DMS 273 (cell line): ENCODE data around the gene INTS1.
A peak's percentile ranks its signal among the peaks of the same experiment; 100 is the strongest.

ENCODE experiments used
- DNase-seq: peaks from one replicate; lab custom pipeline; 2025; ENCODE audit not compliant: unreplicated experiment; lab: John Stamatoyannopoulos, UW

Gene INTS1

GRCh38 chr7:1509226-1509625 is 5.0 kb upstream of the INTS1 start:
- no peak for DNase-seq

DNA sequence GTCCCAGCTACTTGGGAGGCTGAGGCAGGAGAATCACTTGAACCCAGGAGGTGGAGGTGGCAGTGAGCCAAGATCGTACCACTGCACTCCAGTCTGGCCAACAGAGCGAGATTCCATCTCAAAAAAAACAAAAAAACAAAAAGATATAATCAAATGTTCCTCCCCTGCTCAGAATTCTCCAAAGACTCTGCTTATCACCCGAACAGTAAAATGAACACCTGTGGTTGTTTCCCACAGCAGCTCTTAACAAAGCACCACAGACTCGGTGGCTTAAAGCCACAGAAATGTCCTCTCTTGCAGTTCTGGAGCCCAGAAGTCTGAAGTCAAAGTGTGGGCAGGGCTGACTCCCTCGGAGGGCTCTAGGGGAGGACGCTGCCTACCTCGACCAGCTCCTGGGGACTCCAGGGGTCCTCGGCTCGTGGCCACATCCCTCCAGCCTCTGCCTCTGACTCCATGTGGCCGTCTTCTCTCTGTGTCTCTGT is 4.1 kb upstream of the INTS1 start:
- DNase-seq: peak; percentile 67

- DNase-seq: peak; percentile 52
These were observed 1.8 kb upstream of the INTS1 start for GRCh38 chr7:1505731-1506550.

DNA sequence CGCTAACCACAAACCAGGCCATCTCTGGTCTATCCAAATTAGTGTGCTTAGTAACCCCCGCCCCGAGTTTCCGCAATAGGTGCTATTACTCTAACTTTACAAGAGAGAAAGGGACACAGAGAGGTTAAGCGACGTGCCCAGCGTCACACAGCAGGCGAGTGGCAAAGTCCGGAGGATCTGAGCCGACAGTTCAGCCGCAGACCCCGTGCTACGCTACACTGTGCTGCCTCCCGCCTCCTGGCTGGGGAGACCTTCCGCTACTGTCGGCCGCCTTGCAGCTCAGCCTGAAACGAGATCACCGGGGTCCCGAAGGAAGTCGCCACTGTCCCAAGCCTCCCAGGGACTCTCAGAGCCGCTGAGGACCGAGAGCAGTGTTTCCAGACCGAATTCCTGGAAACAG is 799 bp downstream of the INTS1 start:
- DNase-seq: peak; percentile 38

- no peak for DNase-seq
These were observed 1.3 kb downstream of the INTS1 start for GRCh38 chr7:1502845-1503244.

- no peak for DNase-seq
These were observed 2.5 kb downstream of the INTS1 start for GRCh38 chr7:1501487-1502270.

GRCh38 chr7:1500064-1500807 is 4.0 kb downstream of the INTS1 start:
- no peak for DNase-seq

DNA sequence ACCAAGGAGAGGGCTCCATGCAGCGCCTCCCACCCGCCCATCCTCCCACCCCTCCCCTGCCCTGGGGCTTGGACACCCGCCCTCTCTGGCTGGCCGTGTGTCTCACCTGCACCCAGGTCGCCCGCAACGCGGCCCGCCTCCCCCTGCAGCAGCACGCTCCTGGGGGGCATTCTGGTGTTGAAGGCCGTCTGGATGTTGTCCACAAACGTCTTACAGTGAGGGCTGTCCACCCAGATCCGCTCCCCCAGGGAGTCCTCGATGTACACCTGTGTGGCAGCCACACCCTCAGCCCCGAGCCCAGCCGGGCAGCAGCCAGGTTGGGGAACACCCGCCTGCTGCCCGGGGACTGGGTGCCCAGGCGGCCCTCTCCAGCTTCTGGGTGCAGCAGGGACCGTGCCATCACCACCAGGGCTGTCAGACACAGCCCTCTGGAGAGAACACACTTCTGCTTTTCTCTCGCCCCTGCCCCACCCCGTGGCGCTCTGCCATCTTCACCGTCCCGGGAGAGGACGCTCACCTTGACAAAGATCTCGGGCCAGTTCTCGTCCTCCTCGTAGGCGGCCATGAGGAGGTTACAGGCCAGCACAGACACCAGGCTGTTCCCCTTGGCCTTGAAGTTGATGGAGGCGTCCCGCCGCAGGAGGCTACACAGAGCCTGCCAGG is 4.7 kb downstream of the INTS1 start:
- DNase-seq: no peak

DNA sequence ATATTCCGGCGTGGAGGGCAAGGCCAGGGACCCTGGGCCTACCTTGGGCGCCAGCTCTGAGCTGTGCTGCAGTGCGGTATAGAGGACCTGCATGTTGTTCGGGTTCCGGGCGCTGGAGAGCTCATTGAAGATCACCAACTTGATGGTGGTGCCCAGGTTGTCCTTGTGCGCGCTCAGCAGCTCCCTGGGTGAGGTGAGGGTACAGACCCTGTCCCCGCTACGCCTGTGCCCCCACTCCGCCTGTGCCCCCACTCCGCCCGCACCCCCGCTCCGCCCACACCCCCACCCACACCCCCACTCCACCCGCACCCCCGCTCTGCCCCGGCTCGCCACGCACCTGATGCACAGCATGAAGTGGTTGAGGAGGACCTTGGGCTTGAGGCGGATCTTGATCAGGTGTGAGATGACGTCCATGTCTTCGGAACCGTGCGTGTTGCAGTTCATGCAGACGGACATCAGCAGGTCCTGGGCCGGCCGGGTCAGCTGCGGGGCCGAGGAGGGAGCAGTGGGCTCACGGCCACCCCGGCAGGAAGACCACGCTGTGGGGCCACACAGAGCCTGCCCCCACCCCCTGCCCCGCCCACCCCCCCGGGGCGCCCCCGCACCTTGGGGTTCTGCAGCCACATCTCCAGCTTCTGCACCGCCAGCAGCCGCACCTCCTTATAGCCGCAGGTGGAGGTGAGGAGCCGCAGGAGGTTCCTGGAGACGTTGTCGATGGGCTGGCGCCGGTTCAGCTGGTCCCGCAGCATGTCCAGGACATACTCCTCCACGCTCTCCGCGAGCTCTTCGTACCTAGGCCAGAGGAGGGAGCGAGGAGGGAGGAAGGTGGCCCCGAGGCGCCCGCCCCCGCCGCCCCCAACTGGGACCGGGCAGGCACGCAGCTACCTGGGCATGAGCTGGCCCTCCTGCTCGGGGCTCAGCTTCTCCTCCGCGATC is 5.6 kb downstream of the INTS1 start:
- no peak for DNase-seq

GRCh38 chr7:1497293-1497927 is 6.8 kb downstream of the INTS1 start:
- DNase-seq: no peak

DNA sequence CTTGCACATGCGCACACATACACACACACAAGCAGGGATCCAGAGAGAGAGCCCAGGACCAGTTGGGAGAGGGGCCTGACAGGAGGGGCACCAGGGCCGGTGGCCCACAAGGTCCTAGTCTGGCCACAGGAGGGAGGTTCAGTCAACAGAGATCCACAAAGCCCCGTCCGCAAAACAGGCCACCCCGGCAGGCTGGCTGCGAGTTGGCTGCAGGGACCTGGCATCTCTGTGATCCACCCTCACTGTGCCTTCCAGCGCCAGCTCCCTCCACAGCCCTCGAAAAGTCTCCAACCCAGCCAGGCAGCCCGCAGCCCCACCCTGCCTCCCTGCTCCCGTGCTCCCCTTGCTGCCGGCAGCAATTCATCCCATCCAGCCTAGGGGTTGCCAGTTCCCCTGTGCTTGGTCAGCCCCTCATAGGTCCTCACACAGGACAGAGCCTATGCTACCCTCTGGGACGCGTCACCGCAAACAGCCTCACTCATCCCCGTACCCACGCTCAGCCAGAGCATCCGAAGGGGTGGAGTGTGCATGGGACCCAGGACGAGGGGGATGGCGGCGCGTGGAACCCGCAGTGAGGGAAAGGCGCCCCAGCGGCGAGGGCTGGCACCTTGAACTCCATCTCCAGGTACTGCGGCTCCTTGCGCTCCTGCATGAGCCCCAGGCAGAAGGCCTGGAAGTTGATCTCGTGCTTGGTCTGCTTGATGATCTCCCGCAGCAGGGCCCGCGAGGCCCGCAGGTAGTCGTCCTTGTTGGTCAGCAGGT is 7.5 kb downstream of the INTS1 start:
- no peak for DNase-seq

DNA sequence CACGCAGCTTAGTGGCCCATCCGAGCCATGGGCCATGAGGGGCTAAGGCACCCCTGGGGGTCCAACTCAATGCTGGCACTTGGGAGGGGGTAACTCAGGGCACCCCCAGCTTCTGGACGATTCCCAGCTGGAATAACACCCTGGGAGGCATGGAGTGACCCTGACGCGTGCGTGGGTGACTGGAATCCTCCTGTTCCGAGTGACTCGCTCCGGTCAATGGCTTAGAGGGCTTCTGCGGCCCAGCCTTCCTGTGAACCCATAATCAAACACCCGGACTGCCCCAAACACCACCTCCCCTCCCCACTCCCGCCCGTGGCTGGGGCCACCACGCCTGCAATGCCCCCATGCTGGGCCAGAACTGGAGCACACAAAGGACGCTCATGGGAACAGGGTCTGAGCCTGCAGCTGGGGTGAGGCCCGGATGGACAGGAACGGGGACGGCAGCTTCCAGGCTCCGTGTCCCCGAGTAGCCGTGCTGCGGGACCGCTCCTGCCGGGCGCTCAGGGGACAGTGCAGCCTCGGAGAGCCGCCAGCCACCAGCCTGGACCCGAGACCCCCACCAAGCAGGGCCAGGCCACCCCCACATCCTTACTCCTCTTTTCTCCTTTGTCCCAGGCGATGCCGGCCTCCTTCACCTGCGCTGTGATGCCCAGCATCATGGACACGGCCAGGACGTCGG is 8.5 kb downstream of the INTS1 start:
- no peak for DNase-seq

GRCh38 chr7:1494866-1495563 is 9.2 kb downstream of the INTS1 start:
- DNase-seq: no peak

DNA sequence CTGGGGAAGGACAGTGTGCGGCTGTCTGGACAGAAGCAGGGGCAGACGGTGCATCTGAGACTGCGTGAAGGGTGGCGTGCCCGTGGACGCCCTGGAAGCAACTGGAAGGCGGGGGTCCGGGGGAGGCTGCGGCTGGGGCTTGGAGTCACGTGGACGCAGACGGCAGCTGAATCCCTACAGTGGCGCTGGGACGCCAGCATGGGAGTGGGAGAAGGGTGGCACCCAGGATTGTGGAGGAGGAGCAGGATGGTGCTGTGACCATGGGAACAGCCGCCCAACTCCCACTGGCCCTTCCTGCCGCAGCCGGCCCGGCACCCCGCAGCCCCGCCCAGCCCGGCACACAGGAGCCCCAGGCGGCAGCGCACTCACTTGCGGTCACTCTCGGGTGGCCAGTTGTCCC is 9.7 kb downstream of the INTS1 start:
- DNase-seq: no peak

DNA sequence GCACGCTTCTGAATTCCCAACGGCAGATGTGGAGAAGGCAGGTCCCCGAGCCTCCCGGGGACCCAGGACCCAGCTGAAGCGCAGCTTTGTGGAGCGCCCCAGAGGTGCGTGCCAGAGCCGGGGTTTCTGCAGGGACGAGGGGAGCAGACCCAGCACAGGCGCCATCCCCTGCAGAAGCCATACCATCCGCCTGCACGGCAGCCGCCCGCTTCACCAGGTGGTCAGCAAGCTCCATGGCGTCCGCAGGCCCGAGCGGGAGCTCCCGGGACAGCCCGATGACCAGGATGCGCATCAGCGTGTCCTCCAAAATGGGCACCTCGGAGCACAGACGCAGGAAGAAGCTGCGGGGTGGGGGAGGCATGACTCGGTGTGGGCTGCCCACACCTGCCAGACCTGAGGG is 10.6 kb downstream of the INTS1 start:
- no peak for DNase-seq

DNA sequence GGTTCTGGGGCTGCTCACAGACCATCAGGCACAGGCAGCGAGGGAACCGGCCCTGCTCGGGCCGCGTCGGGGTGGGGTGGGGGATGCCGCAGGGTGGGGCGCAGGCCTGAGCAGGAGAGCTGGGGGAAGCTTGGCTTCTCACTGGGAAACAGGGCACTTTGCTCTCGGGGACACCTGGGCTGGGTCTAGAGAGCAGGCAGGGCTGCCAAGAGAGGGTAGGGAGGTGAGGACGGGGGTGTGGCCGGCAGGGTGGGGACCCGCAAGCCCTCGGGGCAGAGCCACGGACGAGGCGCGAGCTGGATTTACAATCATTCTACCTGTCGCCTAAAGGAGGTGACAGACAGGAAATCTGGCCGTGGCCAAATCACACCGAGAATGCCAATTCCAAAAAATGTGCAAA is 11.1 kb downstream of the INTS1 start:
- DNase-seq: no peak

- no peak for DNase-seq
These were observed 11.5 kb downstream of the INTS1 start for GRCh38 chr7:1492640-1493039.

DNA sequence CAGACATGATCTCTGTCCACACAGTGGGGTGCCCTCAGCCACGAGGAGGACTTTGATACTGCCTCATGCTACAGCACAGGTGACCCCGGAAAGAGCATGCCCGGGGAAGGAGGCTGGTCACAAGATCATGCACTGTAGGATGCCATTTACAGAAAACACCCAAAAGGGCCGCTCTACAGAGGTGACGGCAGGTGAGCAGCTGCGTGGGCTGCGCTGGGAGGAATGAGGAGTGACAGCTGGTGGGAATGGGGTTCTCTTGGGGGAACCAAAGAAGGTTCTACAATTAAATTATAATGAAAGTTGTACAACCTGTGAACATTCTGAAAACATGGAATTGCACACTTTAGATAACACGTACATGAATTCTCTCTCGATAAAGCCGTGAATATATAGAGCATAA is 12.0 kb downstream of the INTS1 start:
- DNase-seq: no peak
